ENCODE data around the gene ZBTB11.
"Not testable (repeated sequence)": the region's sequence is repeated elsewhere in the genome, so short reads cannot be mapped to it uniquely, and the experiment has no call there.

ZBTB11 gene

DNA sequence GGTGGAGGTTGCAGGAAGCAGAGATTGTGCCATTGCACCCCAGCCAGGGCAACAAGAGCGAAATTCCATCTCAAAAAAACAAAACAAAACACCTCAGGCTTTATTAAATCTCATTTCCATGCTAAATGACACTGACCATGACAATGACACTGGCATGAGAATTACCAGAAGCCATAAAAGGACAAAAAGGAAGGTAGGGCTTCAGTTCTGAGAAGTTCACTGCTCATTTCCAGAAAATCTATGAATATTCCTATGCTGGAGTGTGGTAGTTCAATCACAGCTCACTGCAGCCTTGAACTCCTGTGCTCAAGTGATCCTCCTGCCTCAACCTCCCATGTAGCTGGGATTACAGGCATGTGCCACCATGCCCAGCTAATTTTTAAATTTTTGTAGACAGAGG is 58.2 kb downstream of the ZBTB11 start:
- DNase-seq (ENCODE audit: low read depth), result no peak

DNA sequence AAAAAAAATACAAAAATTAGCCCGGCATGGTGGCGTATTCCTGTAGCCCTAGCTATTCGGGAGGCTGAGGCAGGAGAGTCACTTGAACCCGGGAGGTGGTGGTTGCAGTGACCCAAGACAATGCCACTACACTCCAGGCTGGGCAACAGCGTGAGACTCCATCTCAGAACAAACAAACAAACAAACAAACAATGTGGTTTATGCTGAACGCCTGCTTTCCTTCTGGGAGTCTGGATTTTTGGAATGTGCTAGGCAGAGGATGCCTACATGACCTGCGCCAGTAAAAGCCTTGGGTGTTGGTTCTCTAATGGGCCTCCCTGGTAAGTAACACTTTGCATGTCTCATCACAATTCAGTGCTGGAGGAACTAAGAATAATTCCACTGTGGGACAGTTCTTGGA is 59.5 kb downstream of the ZBTB11 start:
- no peak for DNase-seq (ENCODE audit: low read depth)

DNA sequence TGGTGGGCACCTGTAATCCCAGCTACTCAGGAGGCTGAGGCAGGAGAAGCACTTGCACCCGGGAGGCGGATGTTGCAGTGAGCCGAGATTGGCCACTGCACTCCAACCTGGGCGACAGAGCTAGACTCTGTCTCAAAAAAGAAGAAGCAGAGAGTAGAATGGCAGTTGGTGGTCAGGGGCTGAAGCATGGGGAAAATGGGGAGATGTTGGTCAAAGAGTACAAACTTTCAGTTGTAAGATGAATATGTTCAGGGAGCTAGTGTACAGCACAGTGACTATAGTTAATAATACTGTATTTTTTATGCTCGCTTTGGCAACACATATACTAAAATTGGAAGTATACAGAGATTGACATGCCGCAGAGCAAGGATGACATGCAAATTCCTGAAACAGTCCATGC is 61.4 kb downstream of the ZBTB11 start:
- no peak for DNase-seq (ENCODE audit: low read depth)

DNA sequence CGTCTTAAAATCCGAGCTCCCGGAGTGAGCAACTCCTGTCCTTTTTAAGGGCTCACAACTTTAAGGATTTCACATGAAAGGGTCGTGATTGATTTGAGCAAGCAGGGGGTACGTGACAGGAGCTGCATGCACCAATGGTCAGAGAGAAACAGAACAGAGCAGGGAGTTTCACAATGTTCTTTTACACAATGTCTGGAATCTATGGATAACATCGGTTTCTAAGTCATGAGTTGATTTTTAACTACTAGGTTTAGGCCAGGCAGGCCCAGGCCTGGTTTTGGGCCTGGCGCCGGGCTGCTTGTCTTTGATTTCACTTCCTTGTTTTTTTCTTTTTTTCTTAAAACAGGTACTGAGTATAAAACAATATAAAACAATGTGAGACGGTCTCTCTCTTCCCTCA is 63.9 kb downstream of the ZBTB11 start:
- DNase-seq (ENCODE audit: low read depth), result not testable (repeated sequence)

DNA sequence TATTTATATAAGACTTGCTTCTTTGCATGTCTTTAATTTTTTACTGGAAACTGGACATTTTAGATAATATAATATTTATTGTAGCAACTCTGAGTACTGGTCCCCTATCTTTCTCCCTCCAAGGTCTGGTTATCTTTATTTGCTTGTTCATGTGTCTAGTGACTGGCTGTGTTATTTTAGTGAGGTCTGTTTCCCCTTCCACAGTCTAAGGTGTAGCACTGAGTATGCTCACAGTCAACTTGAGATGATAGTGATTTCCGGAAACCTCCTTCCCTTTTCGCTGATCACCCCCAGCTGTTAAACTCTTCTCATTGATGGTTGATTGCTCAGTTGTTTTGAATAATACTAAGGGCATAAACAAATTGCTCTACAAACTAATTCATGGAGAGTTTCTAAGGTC is 65.9 kb downstream of the ZBTB11 start:
- no peak for DNase-seq (ENCODE audit: low read depth)

DNA sequence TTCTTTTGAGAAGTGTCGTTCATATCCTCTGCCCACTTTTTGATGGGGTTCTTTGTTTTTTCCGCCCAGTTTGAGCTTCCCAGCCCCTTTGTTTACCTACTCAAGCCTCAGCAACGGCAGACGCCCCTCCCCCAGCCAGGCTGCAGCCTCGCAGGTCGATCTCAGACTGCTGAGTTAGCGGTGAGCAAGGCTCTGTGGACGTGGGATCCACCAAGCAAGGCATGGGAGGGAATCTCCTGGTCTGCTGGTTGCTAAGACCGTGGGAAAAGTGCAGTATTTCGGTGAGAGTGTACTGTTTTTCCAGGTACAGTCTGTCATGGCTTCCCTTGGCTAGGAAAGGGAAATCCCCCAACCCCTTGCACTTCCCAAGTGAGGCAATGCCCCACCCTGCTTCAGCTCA is 71.5 kb downstream of the ZBTB11 start:
- not testable (repeated sequence) for DNase-seq (ENCODE audit: low read depth)

DNA sequence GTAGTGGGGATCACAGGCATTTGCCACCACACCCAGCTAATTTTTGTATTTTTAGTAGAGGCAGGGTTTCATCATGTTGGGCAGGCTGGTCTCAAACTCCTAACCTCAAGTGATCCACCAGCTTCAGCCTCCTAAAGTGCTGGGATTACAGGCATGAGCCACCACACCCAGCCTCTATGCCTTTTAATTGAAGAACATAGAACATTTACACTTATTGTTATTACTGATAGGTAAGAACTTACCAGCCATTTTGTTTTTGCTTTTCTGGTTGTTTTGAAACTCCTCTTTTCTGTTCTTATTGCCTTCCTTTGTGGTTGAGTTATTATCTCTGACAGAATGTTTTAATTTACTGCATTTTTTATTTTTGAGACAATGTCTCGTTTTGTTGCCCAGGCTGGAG is 73.7 kb downstream of the ZBTB11 start:
- no peak for DNase-seq (ENCODE audit: low read depth)

DNA sequence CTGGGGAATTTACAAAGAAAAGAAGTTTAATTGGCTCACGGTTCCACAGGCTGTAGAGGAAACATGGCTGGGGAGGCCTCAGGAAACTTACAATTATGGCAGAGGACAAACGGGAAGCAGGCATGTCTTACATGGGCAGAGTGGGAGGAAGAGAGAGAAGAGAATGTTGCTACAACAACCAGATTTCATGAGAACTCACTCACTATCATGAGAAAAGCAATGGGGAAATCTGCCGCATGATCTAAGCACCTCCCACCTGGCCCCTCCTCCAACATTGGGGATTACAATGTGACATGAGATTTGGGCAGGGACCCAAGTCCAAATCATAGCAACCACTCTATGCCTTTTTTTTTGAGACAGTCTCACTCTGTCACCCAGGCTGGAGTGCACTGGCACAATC is 74.2 kb downstream of the ZBTB11 start:
- DNase-seq (ENCODE audit: low read depth), result no peak
